ENCODE results near the gene MTIF2. TPM values are rescaled to one million over a fixed set of nuclear protein-coding genes. Genes with fewer than 3 reads are reported as not detected.

MTIF2 gene
- total and polyA plus RNA-seq, 2 experiments from 2014 or later: 17.4 to 30.2 TPM

- H2AFZ ChIP-seq: no peak overlapping the region
- TF ChIP-seq EZH2phosphoT487 (IDR thresholded peaks at IDR 0.05; ENCODE audit: low read depth, severe bottlenecking, unreplicated experiment): no peak
- no peaks in the 10 kb centered on the region for H3K9me3 ChIP-seq (ENCODE audit: low read depth)
- H3K27me3 ChIP-seq: no peaks in the 10 kb centered on the region
- peaks cover under 1% of the 10 kb centered on the region for H3K4me1 ChIP-seq (ENCODE audit: insufficient read depth)
- H3K4me3 ChIP-seq: no peak overlapping the region
- no peaks in the 10 kb centered on the region for H3K9me2 ChIP-seq (replicated peaks; ENCODE audit: insufficient read depth)
- 75% methylated on average over 4 of the region's 4 CpGs for WGBS (ENCODE audit: low lambda C conversion rate, missing lambda C conversion rate)
- no peak for DNase-seq (ENCODE audit: low spot score)
- H3K36me3 ChIP-seq (replicated peaks; ENCODE audit: insufficient read depth, low read depth): no peaks in the 10 kb centered on the region
- peaks cover 4% of the 10 kb centered on the region for H3K79me2 ChIP-seq
- no peaks in the 10 kb centered on the region for H4K20me1 ChIP-seq (ENCODE audit: insufficient read depth, poor library complexity, severe bottlenecking)
- no peak overlapping the region for H3K4me2 ChIP-seq
- H3K27ac ChIP-seq: no peak overlapping the region
These were observed 29.3 kb downstream of the MTIF2 start for GRCh38 chr2:55239656-55240222.

DNA sequence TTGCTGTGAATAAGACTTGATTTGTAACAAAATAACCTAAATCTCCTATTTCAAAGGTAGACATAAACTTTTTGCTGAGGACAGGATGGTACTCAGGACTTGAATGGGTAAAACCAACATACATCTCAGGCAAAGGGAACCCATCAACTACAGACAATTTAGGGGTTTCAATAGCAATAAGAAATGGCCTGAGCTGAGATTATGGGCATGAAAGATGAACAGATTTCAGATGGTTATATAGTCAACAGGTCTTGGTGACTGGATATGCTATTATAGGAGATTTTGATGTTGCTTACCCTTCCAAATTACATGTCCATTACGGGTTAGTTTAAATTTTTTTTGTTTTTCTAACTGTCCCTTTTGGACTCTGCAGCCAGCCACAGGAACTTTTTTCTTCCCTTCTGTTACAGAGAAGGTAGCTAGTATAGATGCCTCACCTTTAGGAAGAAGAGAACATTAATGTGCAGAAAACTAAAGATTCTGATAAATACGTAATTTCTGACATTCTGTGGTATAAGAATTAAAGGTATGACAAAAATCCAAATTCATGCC, 32.0 kb downstream of the MTIF2 start:
- Histone ChIP-seq H2AFZ (no peak overlapping the region), H3K79me2 (peaks cover 26% of the 10 kb centered on the region), H4K20me1 (ENCODE audit: insufficient read depth, poor library complexity, severe bottlenecking) (peaks cover 13% of the 10 kb centered on the region), H3K9me3 (ENCODE audit: low read depth) (no peaks in the 10 kb centered on the region), H3K36me3 (replicated peaks; ENCODE audit: insufficient read depth, low read depth) (no peaks in the 10 kb centered on the region), H3K27ac (no peak overlapping the region), H3K9me2 (replicated peaks; ENCODE audit: insufficient read depth) (no peaks in the 10 kb centered on the region), H3K4me2 (no peak overlapping the region), H3K4me1 (ENCODE audit: insufficient read depth) (peaks cover 14% of the 10 kb centered on the region), H3K27me3 (no peaks in the 10 kb centered on the region), H3K4me3 (no peak overlapping the region)
- 93% methylated on average over 2 of the region's 2 CpGs for WGBS (ENCODE audit: low lambda C conversion rate, missing lambda C conversion rate)
- DNase-seq (ENCODE audit: low spot score): no peak
- no peak for TF ChIP-seq CTCF (IDR thresholded peaks at IDR 0.05; ENCODE audit: poor library complexity)
- TF ChIP-seq EZH2 (IDR thresholded peaks at IDR 0.05; ENCODE audit: borderline replicate concordance): no peak
- no peak for TF ChIP-seq EZH2phosphoT487 (IDR thresholded peaks at IDR 0.05; ENCODE audit: low read depth, severe bottlenecking, unreplicated experiment)

GRCh38 chr2:55235724-55236538, 33.1 kb downstream of the MTIF2 start:
- no peak for TF ChIP-seq EZH2phosphoT487 (IDR thresholded peaks at IDR 0.05; ENCODE audit: low read depth, severe bottlenecking, unreplicated experiment)
- no peak for TF ChIP-seq CTCF (IDR thresholded peaks at IDR 0.05; ENCODE audit: poor library complexity)
- no peak for TF ChIP-seq EZH2 (IDR thresholded peaks at IDR 0.05; ENCODE audit: borderline replicate concordance)
- H3K4me2 ChIP-seq: peak overlapping the region; percentile 91
- H2AFZ ChIP-seq: no peak overlapping the region
- 88% methylated on average over 3 of the region's 3 CpGs for WGBS (ENCODE audit: low lambda C conversion rate, missing lambda C conversion rate)
- no peak for DNase-seq (ENCODE audit: low spot score)
- no peaks in the 10 kb centered on the region for H3K36me3 ChIP-seq (replicated peaks; ENCODE audit: insufficient read depth, low read depth)
- no peak overlapping the region for H3K4me3 ChIP-seq
- no peak overlapping the region for H3K27ac ChIP-seq
- H3K4me1 ChIP-seq (ENCODE audit: insufficient read depth): peaks cover 14% of the 10 kb centered on the region
- H4K20me1 ChIP-seq (ENCODE audit: insufficient read depth, poor library complexity, severe bottlenecking): peaks cover 13% of the 10 kb centered on the region
- H3K9me3 ChIP-seq (ENCODE audit: low read depth): no peaks in the 10 kb centered on the region
- peaks cover 32% of the 10 kb centered on the region for H3K79me2 ChIP-seq
- H3K27me3 ChIP-seq: no peaks in the 10 kb centered on the region
- H3K9me2 ChIP-seq (replicated peaks; ENCODE audit: insufficient read depth): no peaks in the 10 kb centered on the region

- Histone ChIP-seq H3K79me2 (peaks cover 52% of the 10 kb centered on the region), H3K4me1 (ENCODE audit: insufficient read depth) (peaks cover 14% of the 10 kb centered on the region), H2AFZ (no peak overlapping the region), H3K4me3 (peak overlapping the region; percentile 78), H3K27me3 (no peaks in the 10 kb centered on the region), H4K20me1 (ENCODE audit: insufficient read depth, poor library complexity, severe bottlenecking) (peaks cover 13% of the 10 kb centered on the region), H3K4me2 (peak overlapping the region; percentile 91), H3K9me2 (replicated peaks; ENCODE audit: insufficient read depth) (no peaks in the 10 kb centered on the region), H3K36me3 (replicated peaks; ENCODE audit: insufficient read depth, low read depth) (no peaks in the 10 kb centered on the region), H3K27ac (peak overlapping the region; percentile 97), H3K9me3 (ENCODE audit: low read depth) (no peaks in the 10 kb centered on the region)
- TF ChIP-seq EZH2 (IDR thresholded peaks at IDR 0.05; ENCODE audit: borderline replicate concordance) (no peak), CTCF (IDR thresholded peaks at IDR 0.05; ENCODE audit: poor library complexity) (no peak), EZH2phosphoT487 (IDR thresholded peaks at IDR 0.05; ENCODE audit: low read depth, severe bottlenecking, unreplicated experiment) (no peak)
- WGBS (ENCODE audit: low lambda C conversion rate, missing lambda C conversion rate): 65% methylated on average over 7 of the region's 7 CpGs
- DNase-seq (ENCODE audit: low spot score): no peak
These were observed 35.4 kb downstream of the MTIF2 start for GRCh38 chr2:55233658-55233940.
